ENCODE measurements around the gene DLX2.

DNA sequence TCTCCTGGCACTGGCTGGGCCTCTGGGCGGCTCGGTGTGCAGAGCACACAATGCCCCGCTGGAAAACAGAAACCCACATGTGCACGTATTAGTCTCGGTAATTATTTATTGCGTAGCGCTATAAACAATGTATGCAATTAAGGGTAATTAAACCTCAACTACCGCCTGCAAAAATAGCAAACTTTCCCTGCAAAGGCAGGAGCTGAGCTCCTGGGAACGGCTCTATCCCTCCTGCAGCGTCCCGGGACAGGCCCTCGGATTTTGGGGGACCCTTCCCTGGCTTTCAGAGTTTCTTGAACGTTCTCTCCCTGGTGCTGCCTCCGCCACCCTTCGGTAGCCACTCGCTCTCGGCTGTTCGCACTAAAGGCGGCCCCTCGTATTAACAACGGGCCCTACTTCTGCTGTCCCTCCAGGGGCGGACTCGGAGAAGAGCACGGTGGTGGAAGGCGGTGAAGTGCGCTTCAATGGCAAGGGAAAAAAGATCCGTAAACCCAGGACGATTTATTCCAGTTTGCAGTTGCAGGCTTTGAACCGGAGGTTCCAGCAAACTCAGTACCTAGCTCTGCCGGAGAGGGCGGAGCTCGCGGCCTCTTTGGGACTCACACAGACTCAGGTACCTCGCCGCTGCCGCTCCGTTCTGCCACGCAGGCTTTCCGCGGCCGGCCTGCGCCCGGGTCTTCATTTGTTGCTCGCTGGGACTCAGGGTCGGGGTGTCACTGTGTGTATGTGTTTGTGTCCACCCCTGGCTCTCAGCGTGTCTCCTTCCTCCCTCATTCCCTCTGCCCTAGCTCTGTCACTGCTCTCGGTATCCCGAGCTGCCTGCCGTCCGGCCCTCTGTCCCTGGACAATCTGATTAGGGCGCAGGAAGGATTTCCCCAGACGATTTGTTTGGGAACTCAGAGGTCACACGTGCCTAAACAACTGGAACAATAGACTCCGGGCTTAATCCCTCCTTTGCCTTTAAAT lies 16.2 kb downstream of the DLX2 start:
- TF ChIP-seq, protein P1, sequence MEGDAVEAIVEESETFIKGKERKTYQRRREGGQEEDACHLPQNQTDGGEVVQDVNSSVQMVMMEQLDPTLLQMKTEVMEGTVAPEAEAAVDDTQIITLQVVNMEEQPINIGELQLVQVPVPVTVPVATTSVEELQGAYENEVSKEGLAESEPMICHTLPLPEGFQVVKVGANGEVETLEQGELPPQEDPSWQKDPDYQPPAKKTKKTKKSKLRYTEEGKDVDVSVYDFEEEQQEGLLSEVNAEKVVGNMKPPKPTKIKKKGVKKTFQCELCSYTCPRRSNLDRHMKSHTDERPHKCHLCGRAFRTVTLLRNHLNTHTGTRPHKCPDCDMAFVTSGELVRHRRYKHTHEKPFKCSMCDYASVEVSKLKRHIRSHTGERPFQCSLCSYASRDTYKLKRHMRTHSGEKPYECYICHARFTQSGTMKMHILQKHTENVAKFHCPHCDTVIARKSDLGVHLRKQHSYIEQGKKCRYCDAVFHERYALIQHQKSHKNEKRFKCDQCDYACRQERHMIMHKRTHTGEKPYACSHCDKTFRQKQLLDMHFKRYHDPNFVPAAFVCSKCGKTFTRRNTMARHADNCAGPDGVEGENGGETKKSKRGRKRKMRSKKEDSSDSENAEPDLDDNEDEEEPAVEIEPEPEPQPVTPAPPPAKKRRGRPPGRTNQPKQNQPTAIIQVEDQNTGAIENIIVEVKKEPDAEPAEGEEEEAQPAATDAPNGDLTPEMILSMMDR (IDR thresholded peaks at IDR 0.05; ENCODE audit: poor library complexity), result no peak
- TF ChIP-seq EZH2 (IDR thresholded peaks at IDR 0.05; ENCODE audit: borderline replicate concordance), result peak; percentile 94
- TF ChIP-seq EZH2phosphoT487 (IDR thresholded peaks at IDR 0.05; ENCODE audit: low read depth, severe bottlenecking, unreplicated experiment), result no peak
